NCI-H748 (cell line): ENCODE results near the gene ATAD3B.
"Not testable (repeated sequence)": the region's sequence is repeated elsewhere in the genome, so short reads cannot be mapped to it uniquely, and the experiment has no call there.

Experiments
- DNase-seq: peaks from one replicate; lab custom pipeline; 2025; ENCODE audit not compliant: unreplicated experiment; lab: John Stamatoyannopoulos, UW

Gene ATAD3B

GRCh38 chr1:1529936-1530335 is 58.4 kb downstream of the ATAD3B start:
- DNase-seq: no peak

- no peak for DNase-seq
Observed at GRCh38 chr1:1531947-1532346, 60.4 kb downstream of the ATAD3B start.

GRCh38 chr1:1533176-1533893 is 61.8 kb downstream of the ATAD3B start:
- not testable (repeated sequence) for DNase-seq

GRCh38 chr1:1533894-1534291 is 62.3 kb downstream of the ATAD3B start:
- not testable (repeated sequence) for DNase-seq

DNA sequence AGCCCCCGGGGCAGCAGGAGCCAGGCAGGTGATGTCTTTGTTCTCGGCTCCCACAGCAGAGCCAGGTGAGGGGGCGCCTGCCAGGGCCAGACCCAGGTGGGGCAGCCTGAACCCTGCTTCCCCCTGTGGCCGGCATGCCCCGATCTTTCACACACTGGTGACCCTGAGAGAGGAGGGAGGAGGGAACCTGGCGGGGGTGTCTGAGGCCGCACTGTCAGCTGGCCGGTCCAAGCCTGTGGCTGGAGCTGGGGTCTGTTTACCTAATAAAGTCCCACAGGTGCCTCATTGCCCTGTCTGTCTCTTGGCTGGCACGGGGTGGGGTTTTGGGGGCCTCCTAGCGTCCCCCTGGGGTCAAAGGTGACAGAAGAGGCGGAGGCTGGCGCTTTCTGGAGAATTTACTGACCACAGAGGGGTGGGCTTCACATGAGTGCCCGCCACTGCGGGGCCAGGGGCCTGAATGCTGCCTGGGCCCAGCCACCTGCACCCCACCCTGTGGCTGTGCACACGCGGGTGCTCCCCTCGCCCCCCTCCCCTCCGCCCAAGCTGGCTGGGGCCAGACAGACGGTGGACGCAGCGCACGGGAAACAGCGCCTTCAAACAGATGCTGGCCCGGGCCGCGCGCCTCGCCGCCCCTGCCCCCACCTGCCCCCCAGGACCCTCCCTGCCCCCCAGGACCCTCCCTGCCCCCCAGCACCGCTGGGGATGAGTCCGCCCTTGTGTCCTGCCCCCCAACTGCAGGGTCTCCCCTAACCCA is 63.0 kb downstream of the ATAD3B start:
- no peak for DNase-seq

GRCh38 chr1:1535201-1536018 is 63.8 kb downstream of the ATAD3B start:
- no peak for DNase-seq

DNA sequence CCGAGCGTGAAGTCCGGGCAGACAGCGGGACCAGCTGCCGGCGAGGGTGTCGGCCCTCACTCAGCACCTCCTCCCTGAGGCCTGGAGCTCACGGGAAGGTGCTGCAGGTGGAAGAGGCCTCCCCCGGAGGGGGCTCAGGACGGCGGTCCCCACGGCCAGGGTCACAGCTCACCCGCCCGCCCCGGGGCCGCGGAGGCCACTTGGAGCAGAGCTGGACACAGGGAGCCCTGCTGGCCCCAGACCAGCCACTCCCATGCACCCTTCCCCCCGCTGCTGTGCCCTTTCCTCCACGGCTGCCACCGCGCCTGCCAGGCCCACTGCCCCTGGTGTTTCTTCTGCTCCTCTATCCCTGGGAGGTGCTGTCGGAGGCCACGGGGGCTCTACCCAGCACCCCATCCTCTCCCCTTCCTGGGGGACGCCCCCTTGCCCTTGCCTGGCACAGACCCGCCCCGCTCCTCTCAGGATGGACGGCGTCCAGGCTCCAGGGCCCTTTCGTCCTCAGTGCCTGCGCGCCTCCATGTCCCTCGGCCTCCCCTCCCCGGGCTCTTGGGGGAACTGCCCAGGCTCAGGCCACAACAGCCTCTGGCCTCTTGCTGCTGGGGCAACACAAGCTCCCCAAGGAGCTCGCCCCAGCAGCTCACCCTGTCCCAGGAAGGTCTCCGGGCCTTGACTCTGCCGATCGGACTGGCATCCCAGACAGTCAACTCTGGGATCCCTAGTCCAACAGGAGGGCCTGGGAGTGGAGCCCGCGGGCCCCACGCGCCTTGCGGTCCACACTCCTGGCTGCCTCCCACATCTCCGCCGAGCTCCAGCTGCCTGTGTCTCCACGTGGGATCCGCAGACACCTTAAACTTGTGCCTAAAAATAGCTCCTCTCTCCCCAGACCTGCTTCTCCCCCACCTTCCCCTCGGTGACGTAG is 64.7 kb downstream of the ATAD3B start:
- no peak for DNase-seq

DNA sequence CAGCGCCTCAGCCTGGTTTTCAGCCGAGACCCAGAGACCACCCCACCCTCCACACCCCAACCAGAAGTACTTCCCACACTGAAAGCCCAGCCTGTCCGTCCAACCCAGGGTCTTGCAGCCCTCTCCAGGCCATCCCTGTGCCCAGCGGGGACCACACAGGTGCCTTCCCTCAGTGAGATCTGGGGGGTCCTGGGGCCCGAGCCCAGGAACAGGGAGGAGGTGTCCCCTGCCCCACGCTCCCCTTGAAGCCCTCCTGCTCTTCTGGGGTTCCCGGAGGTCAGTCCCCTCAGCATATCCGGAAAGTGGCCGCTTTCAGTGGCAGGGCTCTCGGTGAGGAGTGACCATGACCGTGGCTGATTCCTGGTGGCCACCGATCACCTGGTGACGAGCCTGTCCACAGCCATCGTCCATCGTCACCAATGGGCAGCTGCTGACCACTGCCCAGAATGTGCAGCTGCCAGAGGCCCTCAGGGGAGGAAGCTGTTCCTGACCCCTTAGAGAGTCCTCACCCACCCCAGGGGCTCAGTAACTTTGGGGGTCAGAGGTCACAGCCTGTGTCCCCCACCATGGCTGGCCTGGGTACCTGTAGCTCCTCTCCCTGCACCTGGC is 65.5 kb downstream of the ATAD3B start:
- no peak for DNase-seq

DNA sequence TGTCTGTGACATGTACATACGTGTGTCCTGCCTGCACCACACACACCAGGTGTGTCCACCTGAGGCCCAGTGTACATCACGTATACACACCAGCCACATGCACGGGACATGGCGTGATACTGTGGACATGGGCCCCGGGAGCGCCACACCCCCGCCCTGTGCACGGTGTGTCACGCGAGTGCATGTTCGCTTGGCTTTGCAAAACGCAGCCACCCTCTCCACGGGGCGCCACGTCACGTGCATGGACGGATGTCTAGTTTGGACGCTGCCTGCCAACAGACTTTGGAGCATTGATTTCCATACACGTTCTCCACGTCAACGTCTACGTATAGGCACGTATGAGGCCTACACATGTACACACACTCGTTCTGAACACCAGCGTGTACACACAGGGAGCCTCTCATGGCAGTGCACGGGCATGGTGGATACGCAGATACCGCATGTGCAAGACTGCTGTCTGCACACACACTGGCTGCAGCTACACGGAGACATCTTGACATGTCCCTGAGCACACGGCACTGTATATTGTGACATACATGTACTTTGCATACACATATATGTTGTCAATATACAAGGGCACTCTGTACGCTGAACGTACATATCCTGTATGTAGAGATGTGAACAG is 66.2 kb downstream of the ATAD3B start:
- no peak for DNase-seq

GRCh38 chr1:1538334-1538733 is 66.8 kb downstream of the ATAD3B start:
- DNase-seq: no peak

GRCh38 chr1:1538989-1539309 is 67.4 kb downstream of the ATAD3B start:
- DNase-seq: no peak

DNA sequence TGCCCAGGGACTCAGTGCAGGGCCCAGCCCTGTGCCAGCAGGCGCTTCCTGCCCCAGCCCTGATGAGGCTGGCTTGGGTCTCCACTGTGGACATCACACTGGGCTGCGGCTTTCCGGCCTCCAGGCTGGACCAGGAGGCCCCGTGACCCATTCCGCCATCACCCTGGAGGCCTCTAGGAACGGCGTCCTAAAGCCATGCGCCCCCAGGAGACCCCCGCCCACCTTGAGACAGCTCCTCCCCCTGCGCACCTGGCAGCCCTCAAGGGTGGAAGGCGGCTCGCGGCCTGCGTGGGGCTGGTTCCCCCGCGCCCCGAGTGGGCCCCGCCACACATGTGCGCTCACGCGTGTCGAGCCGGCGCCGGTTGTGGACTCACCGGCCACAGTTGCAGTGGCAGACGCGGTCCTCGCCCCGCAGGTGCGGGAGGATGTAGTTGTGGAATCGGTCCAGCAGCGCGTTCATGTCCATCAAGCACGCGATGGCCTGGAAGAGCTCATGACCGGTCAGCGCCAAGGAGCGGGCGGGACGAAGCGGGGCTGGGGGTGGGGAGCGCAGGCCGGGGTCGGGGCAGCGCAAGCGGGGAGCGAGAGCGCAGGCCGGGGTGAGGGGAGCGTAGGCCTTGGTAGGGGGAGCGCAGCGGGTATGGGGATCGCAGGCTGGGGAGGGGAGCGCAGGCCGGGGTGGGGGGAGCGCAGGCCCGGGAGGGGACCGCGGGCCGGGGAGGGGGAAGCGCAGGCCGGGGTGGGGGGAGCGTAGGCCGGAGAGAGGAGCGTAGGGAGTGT is 67.9 kb downstream of the ATAD3B start:
- DNase-seq: peak; percentile 36

DNA sequence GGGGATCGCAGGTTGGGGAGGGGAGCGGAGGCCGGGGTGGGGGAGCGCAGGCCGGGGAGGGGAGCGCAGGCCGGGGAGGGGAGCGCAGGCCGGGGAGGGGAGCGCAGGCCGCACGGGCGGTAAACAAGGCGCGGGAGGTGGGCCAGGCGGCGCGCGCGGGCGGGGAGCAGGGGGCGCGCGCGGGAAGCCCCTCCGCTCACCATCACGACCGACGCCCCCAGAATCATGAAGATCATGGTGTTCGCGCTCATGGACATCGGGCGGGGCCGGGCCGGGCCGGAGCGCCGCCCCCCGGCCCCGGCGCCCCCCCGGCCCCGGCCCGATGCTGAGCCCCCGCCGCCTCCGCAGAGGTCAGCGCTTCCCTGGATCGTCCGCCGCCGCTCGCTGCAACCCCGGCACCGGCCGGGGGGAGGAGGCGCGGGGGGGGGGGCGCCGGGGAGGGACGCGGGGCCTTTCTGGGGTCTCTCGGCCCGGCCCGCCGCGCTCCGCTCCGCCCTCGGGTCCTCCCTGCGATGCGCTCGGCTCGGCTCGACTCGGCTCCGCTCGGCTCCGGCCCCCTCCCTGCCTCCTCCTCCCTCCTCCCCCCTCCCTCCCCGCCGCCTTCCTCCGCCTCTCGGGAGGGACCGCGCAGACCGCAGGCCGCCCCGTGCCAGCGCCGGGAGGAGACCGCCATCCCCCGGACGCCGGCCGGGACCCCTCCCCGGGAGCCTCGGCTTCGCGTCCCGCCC is 68.7 kb downstream of the ATAD3B start, which contains the start of gene TMEM240:
TSS of gene TMEM240 (minus strand) at position 535 of the 728 bp plus-strand sequence. CDS start at position 257, 278 bp downstream.
- DNase-seq: peak; percentile 62

- no peak for DNase-seq
Observed at GRCh38 chr1:1540818-1541628, 69.5 kb downstream of the ATAD3B start.

DNA sequence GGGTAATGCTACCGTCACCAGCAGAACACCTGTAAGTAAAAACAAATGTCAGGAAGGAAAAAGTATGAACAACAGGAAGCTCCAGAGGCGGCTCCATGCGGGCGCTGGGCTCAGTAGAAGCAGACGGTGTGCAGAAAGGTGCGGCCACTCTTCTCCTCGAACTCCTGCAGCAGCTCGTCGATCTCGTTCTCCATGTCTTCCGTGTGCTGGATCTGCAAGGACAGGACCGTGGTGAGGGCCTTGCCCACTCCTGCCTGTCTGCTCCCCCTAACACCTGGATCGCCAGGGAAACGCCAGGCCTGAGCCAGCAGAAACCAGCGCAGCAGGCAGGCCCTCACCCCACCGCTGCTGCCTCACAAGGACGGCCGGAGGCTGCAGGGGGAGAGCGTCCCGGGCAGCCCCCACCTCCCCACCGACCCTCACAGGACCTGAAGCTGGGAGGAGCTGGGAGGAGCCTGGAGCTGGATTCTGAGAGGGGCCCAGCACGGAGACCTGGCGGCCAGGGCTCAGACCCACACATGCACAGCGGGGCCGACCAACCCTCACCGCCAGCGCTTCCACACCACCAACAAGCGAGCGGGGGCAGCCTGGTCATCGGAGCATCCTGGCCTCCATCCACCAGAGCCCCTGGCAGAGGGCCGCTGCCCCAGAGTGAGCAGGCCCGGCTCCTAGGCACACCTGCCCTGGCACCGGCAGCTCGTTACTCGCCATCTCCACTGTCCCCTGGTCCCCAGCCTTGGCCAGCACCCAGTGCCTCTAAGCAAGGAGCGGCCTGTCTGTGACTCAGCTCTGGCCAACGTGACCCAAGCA is 70.6 kb downstream of the ATAD3B start:
- DNase-seq: no peak
